Measurements from ENCODE around the gene PIGBOS1. TPM values are rescaled to one million over a fixed set of nuclear protein-coding genes. Genes with fewer than 3 reads are reported as not detected.
"Not testable (repeated sequence)": the region's sequence is repeated elsewhere in the genome, so short reads cannot be mapped to it uniquely, and the experiment has no call there.

Gene PIGBOS1
- total RNA-seq, 1 experiment from 2014 or later = 18.2 TPM

DNA sequence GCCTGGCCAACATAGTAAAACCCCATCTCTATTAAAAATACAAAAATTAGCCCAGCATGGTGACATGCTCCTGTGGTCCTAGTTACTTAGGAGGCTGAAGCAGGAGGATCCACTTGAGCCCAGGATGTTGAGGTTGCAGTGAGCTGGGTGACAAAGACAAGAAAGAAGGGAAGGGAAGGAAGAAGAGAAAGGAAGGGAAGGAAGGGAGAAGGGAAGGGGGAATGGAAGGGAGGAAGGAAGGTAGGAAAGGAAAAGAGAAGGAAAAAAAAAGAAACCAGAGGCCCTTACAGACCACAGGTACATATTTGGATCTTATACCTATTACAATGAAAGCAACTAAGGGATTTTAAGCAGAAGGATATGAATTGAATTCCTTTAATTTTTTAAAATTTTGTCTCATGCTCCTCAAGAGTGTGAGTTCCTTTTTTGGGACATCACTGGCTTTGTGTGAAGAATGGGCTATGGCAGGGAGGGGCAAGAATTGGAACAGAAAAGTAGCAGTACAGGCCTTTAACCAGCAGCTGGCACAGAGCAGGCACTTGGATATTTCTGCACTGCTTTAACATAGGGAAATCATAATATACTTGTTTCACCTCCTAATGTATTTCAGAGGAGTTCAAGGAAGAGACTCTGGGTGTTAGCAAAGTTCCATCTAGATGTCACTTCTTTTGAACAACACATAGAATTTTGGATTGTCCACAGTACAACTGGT lies 37.2 kb downstream of the PIGBOS1 start:
- Histone ChIP-seq H3K27me3 (ENCODE audit: low read length) (no peaks in the 10 kb centered on the region), H3K9me2 (replicated peaks; ENCODE audit: insufficient read depth, low read length) (no peaks in the 10 kb centered on the region), H3K36me3 (ENCODE audit: insufficient read depth, low read length) (no peaks in the 10 kb centered on the region), H3K4me1 (ENCODE audit: low read length) (no peaks in the 10 kb centered on the region), H3K4me3 (ENCODE audit: low read length) (no peak overlapping the region), H3K9me3 (ENCODE audit: low read length) (no peaks in the 10 kb centered on the region), H3K9ac (ENCODE audit: low read length) (no peak overlapping the region), H2AFZ (ENCODE audit: low read length) (no peak overlapping the region), H3K4me2 (ENCODE audit: low read depth, low read length, poor library complexity, severe bottlenecking) (no peak overlapping the region), H4K20me1 (ENCODE audit: insufficient read depth, low read depth, low read length) (no peaks in the 10 kb centered on the region), H3K79me2 (ENCODE audit: low read length) (no peaks in the 10 kb centered on the region), H3K27ac (ENCODE audit: low read length) (no peak overlapping the region)
- no peak for DNase-seq

DNA sequence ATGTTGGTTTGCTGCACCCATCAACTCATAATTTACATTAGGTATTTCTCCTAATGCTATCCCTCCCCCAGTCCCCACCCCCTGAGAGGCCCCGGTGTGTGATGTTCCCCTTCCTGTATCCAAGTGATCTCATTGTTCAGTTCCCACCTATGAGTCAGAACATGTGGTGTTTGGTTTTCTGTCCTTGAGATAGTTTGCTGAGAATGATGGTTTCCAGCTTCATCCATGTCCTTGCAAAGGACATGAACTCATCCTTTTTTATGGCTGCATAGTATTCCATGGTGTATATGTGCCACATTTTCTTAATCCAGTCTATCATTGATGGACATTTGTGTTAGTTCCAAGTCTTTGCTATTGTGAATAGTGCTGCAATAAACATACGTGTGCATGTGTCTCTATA lies 38.3 kb downstream of the PIGBOS1 start:
- H4K20me1 ChIP-seq (ENCODE audit: insufficient read depth, low read depth, low read length); DNase-seq; H3K4me1 ChIP-seq (ENCODE audit: low read length): not testable (repeated sequence)

DNA sequence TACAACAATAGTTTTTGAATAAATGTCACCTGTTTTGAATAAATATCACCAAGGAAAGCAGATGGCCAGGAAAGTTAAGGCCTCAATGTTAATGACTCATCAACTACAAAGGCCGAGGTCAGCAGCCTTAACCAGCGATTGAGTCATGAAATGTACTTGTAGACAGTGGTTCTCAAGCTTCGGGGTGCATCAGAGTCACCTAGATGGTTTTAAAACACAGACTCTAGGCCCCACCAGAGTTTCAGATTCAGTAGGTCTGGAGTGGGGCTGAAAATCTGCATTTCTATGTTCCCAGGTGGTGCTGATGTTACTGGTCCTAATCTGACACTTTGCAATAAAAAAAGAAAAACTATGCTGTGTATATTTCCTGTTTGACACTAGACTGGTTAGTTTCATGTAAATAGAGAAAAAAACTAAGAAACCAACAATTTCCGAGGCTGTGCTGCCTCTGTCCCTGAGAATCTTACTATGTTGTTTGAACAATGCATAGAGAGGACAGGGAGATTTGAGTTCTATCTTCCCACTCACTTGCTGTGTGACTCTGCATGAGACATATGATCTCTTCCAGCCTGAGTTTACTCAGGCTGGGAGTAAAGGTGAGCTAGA lies 39.1 kb downstream of the PIGBOS1 start:
- H3K27me3 ChIP-seq (ENCODE audit: low read length) = no peaks in the 10 kb centered on the region
- no peak overlapping the region for H3K27ac ChIP-seq (ENCODE audit: low read length)
- no peaks in the 10 kb centered on the region for H3K9me2 ChIP-seq (replicated peaks; ENCODE audit: insufficient read depth, low read length)
- no peak overlapping the region for H3K9ac ChIP-seq (ENCODE audit: low read length)
- H3K4me1 ChIP-seq (ENCODE audit: low read length) = no peaks in the 10 kb centered on the region
- no peaks in the 10 kb centered on the region for H4K20me1 ChIP-seq (ENCODE audit: insufficient read depth, low read depth, low read length)
- H3K36me3 ChIP-seq (ENCODE audit: insufficient read depth, low read length) = no peaks in the 10 kb centered on the region
- no peak overlapping the region for H3K4me2 ChIP-seq (ENCODE audit: low read depth, low read length, poor library complexity, severe bottlenecking)
- DNase-seq = no peak
- no peak overlapping the region for H3K4me3 ChIP-seq (ENCODE audit: low read length)
- H3K9me3 ChIP-seq (ENCODE audit: low read length) = no peaks in the 10 kb centered on the region
- no peak overlapping the region for H2AFZ ChIP-seq (ENCODE audit: low read length)
- no peaks in the 10 kb centered on the region for H3K79me2 ChIP-seq (ENCODE audit: low read length)

More for the DNA sequence above, 38.3 kb downstream of the PIGBOS1 start:
- not testable (repeated sequence) for H3K79me2 ChIP-seq (ENCODE audit: low read length); H3K9me2 ChIP-seq (replicated peaks; ENCODE audit: insufficient read depth, low read length); H2AFZ ChIP-seq (ENCODE audit: low read length); H3K27me3 ChIP-seq (ENCODE audit: low read length); H3K4me3 ChIP-seq (ENCODE audit: low read length); H3K9ac ChIP-seq (ENCODE audit: low read length); H3K9me3 ChIP-seq (ENCODE audit: low read length); H3K27ac ChIP-seq (ENCODE audit: low read length); H3K36me3 ChIP-seq (ENCODE audit: insufficient read depth, low read length); H3K4me2 ChIP-seq (ENCODE audit: low read depth, low read length, poor library complexity, severe bottlenecking)

DNA sequence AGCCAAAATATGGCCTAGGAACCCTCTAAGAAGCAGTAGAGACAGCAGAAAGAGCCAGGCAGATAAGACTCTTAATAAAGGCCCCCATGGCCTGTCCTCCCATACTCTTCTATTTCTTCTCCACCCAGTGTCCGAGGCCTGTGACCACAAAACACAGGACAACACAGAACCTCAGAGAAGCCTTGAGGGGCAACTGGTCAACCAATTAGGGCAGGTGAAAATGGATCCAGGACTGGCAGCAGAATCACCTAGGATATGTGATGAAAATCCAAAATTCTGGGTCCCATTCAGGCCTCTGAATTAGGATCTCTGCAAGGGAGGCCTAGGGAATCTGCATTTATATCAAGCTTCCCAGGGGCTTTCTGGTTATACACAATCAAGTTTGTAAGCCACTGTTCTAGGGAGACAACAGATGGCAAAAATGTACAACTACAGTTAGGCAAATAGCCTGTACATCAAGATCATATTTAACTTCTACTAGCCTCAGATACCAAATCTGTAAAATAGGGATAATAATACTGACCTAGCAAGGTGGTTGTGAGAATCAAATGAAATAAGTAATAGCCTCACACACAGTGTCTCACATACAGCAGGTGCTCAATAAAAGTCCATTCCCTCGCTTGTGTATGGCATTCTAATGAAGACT lies 39.7 kb downstream of the PIGBOS1 start:
- Histone ChIP-seq H3K9me3 (ENCODE audit: low read length) (no peaks in the 10 kb centered on the region), H3K36me3 (ENCODE audit: insufficient read depth, low read length) (no peaks in the 10 kb centered on the region), H3K27ac (ENCODE audit: low read length) (no peak overlapping the region), H2AFZ (ENCODE audit: low read length) (no peak overlapping the region), H3K27me3 (ENCODE audit: low read length) (no peaks in the 10 kb centered on the region), H3K4me3 (ENCODE audit: low read length) (no peak overlapping the region), H3K4me1 (ENCODE audit: low read length) (no peaks in the 10 kb centered on the region), H3K4me2 (ENCODE audit: low read depth, low read length, poor library complexity, severe bottlenecking) (no peak overlapping the region), H3K9ac (ENCODE audit: low read length) (no peak overlapping the region), H4K20me1 (ENCODE audit: insufficient read depth, low read depth, low read length) (no peaks in the 10 kb centered on the region), H3K9me2 (replicated peaks; ENCODE audit: insufficient read depth, low read length) (no peaks in the 10 kb centered on the region), H3K79me2 (ENCODE audit: low read length) (no peaks in the 10 kb centered on the region)
- no peak for DNase-seq

DNA sequence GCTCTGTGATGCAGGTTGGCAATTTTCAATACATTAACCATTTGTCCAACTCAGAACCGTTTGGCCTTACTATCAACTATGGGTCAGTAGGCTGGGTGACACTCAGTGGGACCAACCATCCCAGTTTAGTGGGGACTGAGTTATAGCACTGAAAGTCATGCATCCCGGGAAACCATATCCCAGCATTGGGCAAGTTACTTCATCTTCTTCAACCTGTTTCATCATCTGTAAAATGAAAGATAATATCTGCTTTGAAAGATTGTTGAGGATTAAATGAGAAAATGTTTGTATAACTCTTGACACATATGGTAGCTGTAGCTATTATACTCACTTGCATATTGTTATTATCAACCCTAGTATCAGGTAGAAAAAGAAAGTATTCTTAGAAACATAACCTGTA lies 41.2 kb downstream of the PIGBOS1 start:
- no peak overlapping the region for H3K9ac ChIP-seq (ENCODE audit: low read length)
- H3K9me2 ChIP-seq (replicated peaks; ENCODE audit: insufficient read depth, low read length) = no peaks in the 10 kb centered on the region
- H3K27me3 ChIP-seq (ENCODE audit: low read length) = no peaks in the 10 kb centered on the region
- no peaks in the 10 kb centered on the region for H3K4me1 ChIP-seq (ENCODE audit: low read length)
- no peaks in the 10 kb centered on the region for H3K79me2 ChIP-seq (ENCODE audit: low read length)
- no peak overlapping the region for H3K4me2 ChIP-seq (ENCODE audit: low read depth, low read length, poor library complexity, severe bottlenecking)
- no peaks in the 10 kb centered on the region for H3K36me3 ChIP-seq (ENCODE audit: insufficient read depth, low read length)
- no peak overlapping the region for H3K27ac ChIP-seq (ENCODE audit: low read length)
- DNase-seq = no peak
- H3K9me3 ChIP-seq (ENCODE audit: low read length) = no peaks in the 10 kb centered on the region
- H2AFZ ChIP-seq (ENCODE audit: low read length) = no peak overlapping the region
- no peak overlapping the region for H3K4me3 ChIP-seq (ENCODE audit: low read length)
- no peaks in the 10 kb centered on the region for H4K20me1 ChIP-seq (ENCODE audit: insufficient read depth, low read depth, low read length)

DNA sequence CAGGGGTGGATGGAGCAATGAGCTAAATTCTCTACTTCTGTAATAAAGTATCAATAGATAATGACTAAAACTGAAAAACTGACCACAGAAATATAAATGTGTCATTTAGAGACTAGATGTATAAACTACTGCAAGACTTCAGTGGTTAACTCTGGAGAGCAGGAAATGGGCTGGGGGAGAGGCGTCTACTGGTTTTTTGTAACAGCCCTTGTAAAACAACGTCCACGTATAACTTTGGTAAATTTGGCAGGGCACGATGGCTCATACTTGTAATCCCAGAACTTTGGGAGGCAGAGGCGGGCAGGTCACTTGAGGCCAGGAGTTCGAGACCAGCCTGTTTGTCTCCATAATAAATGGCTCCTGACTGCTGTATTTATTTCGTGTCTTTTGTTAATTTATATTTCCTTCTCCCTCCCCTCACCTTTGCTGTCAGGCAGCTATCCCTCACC lies 41.8 kb downstream of the PIGBOS1 start:
- H3K79me2 ChIP-seq (ENCODE audit: low read length) = no peaks in the 10 kb centered on the region
- no peaks in the 10 kb centered on the region for H3K9me2 ChIP-seq (replicated peaks; ENCODE audit: insufficient read depth, low read length)
- no peaks in the 10 kb centered on the region for H3K36me3 ChIP-seq (ENCODE audit: insufficient read depth, low read length)
- H3K9me3 ChIP-seq (ENCODE audit: low read length) = no peaks in the 10 kb centered on the region
- no peaks in the 10 kb centered on the region for H3K4me1 ChIP-seq (ENCODE audit: low read length)
- H2AFZ ChIP-seq (ENCODE audit: low read length) = no peak overlapping the region
- no peak overlapping the region for H3K27ac ChIP-seq (ENCODE audit: low read length)
- H3K4me2 ChIP-seq (ENCODE audit: low read depth, low read length, poor library complexity, severe bottlenecking) = no peak overlapping the region
- H3K27me3 ChIP-seq (ENCODE audit: low read length) = no peaks in the 10 kb centered on the region
- H3K9ac ChIP-seq (ENCODE audit: low read length) = no peak overlapping the region
- H4K20me1 ChIP-seq (ENCODE audit: insufficient read depth, low read depth, low read length) = no peaks in the 10 kb centered on the region
- no peak overlapping the region for H3K4me3 ChIP-seq (ENCODE audit: low read length)
- no peak for DNase-seq

DNA sequence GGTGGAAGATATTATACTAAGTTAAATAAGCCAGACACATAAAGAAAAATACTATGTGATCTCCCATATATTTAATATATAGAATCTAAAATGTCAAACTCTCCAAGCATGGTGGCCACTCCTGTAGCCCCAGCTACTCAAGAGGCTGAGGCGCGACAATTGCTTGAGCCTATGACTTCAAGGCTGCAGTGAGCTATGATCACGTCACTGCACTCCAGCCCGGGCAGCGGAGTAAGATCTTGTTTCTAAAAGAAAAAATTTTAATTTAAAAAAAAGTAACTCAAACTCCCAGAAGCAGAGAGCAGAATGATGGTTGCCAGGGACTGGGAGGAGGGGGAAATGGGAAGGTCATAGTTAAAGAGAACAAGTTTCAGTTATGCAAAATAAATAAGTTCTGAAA lies 42.6 kb downstream of the PIGBOS1 start:
- no peak overlapping the region for H3K27ac ChIP-seq (ENCODE audit: low read length)
- H3K4me1 ChIP-seq (ENCODE audit: low read length) = no peaks in the 10 kb centered on the region
- H2AFZ ChIP-seq (ENCODE audit: low read length) = no peak overlapping the region
- no peaks in the 10 kb centered on the region for H3K9me2 ChIP-seq (replicated peaks; ENCODE audit: insufficient read depth, low read length)
- no peaks in the 10 kb centered on the region for H3K27me3 ChIP-seq (ENCODE audit: low read length)
- no peaks in the 10 kb centered on the region for H3K79me2 ChIP-seq (ENCODE audit: low read length)
- no peak overlapping the region for H3K9ac ChIP-seq (ENCODE audit: low read length)
- H4K20me1 ChIP-seq (ENCODE audit: insufficient read depth, low read depth, low read length) = no peaks in the 10 kb centered on the region
- no peak overlapping the region for H3K4me2 ChIP-seq (ENCODE audit: low read depth, low read length, poor library complexity, severe bottlenecking)
- no peak for DNase-seq
- no peak overlapping the region for H3K4me3 ChIP-seq (ENCODE audit: low read length)
- no peaks in the 10 kb centered on the region for H3K36me3 ChIP-seq (ENCODE audit: insufficient read depth, low read length)
- H3K9me3 ChIP-seq (ENCODE audit: low read length) = no peaks in the 10 kb centered on the region

DNA sequence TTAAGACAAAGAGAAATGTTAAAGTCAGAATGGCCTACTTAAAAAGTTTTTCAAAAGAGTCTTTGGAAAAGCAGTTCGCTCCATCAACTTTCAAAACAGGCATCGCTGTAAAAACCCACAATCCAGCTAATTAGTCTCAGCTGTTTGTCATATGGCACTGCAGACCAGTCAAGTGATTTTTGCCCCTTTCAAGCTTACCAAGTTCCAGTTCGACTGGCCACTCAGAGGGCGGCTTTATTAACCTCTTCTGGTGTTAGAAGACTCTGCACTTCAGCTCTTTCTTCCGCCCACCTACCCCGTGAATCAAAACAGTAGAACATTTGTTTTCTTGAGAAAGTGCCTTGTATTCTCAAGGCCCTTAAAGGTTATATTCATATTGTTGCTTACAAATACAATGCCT lies 48.6 kb downstream of the PIGBOS1 start:
- Histone ChIP-seq H2AFZ (ENCODE audit: low read length) (no peak overlapping the region), H3K36me3 (ENCODE audit: insufficient read depth, low read length) (no peaks in the 10 kb centered on the region), H4K20me1 (ENCODE audit: insufficient read depth, low read depth, low read length) (no peaks in the 10 kb centered on the region), H3K4me2 (ENCODE audit: low read depth, low read length, poor library complexity, severe bottlenecking) (no peak overlapping the region), H3K27me3 (ENCODE audit: low read length) (no peaks in the 10 kb centered on the region), H3K9ac (ENCODE audit: low read length) (no peak overlapping the region), H3K4me1 (ENCODE audit: low read length) (peaks cover 9% of the 10 kb centered on the region), H3K9me3 (ENCODE audit: low read length) (no peaks in the 10 kb centered on the region), H3K79me2 (ENCODE audit: low read length) (no peaks in the 10 kb centered on the region), H3K27ac (ENCODE audit: low read length) (no peak overlapping the region), H3K9me2 (replicated peaks; ENCODE audit: insufficient read depth, low read length) (no peaks in the 10 kb centered on the region), H3K4me3 (ENCODE audit: low read length) (no peak overlapping the region)
- DNase-seq = no peak

Data from Karpas-422 (cell line).